HL-60/S4 treated with phorbol 12-myristate 13-acetate at 8.2 ng/mL for 4 days and 3 days (cell line): ENCODE results near the gene RREB1.
"Not testable (repeated sequence)": the region's sequence is repeated elsewhere in the genome, so short reads cannot be mapped to it uniquely, and the experiment has no call there.

Experiments
- in situ Hi-C: fragments of 300-500 bp; cut with MboI; formaldehyde crosslinking; loops from 2 replicates; pipeline ENCODE4 v1.15.0; 2022; ENCODE audit warnings: low sequenced_read_pairs

The RREB1 gene

GRCh38 chr6:7142228-7142801, 34.6 kb downstream of the RREB1 start:
- in situ Hi-C loops = no loop called here

GRCh38 chr6:7142918-7143475, 35.2 kb downstream of the RREB1 start:
- in situ Hi-C loops = no loop called here

GRCh38 chr6:7143476-7143974, 35.8 kb downstream of the RREB1 start:
- in situ Hi-C loops = no loop called here

GRCh38 chr6:7144872-7145584, 37.3 kb downstream of the RREB1 start:
- in situ Hi-C loops = no loop called here

- in situ Hi-C loops = no loop called here
Measured at GRCh38 chr6:7145585-7145884, 37.8 kb downstream of the RREB1 start.

- in situ Hi-C loops = no loop called here
Measured at GRCh38 chr6:7145885-7146828, 38.4 kb downstream of the RREB1 start.

GRCh38 chr6:7147051-7147671, 39.4 kb downstream of the RREB1 start:
- in situ Hi-C loops = no loop called here

GRCh38 chr6:7148100-7148822, 40.5 kb downstream of the RREB1 start:
- in situ Hi-C loops = no loop called here

GRCh38 chr6:7150381-7151064, 42.8 kb downstream of the RREB1 start:
- in situ Hi-C loops = no loop called here

GRCh38 chr6:7151381-7151780, 43.6 kb downstream of the RREB1 start:
- in situ Hi-C loops = no loop called here

- in situ Hi-C loops = no loop called here
Measured at GRCh38 chr6:7152462-7152861, 44.7 kb downstream of the RREB1 start.

GRCh38 chr6:7153789-7154188, 46.0 kb downstream of the RREB1 start:
- in situ Hi-C loops = no loop called here

GRCh38 chr6:7154341-7155139, 46.8 kb downstream of the RREB1 start:
- in situ Hi-C loops = no loop called here

- in situ Hi-C loops = no loop called here
Measured at GRCh38 chr6:7155871-7156579, 48.3 kb downstream of the RREB1 start.

GRCh38 chr6:7156643-7157278, 49.0 kb downstream of the RREB1 start:
- in situ Hi-C loops = no loop called here

- in situ Hi-C loops = not testable (repeated sequence)
Measured at GRCh38 chr6:7157307-7157706, 49.5 kb downstream of the RREB1 start.

GRCh38 chr6:7157752-7158616, 50.2 kb downstream of the RREB1 start:
- in situ Hi-C loops = no loop called here
